OCI-LY1 (cell line): ENCODE measurements around the gene DYDC1.

Source experiments
- EZH2 ChIP-seq: fragments of 200-600 bp; sonication (generic), shearing (Covaris generic); IDR thresholded peaks from 2 replicates; pipeline ENCODE4 v1.8.0; 2017; ENCODE audit warnings: borderline replicate concordance, mixed run types, mild to moderate bottlenecking, antibody characterized with exemption, low read length, moderate library complexity, mixed read lengths
- TF ChIP-seq, protein P1 (sequence below): fragments of 200-600 bp; sonication (generic), shearing (Covaris generic); IDR thresholded peaks from 2 replicates; pipeline ENCODE4 v1.5.1; 2017; ENCODE audit warnings: mild to moderate bottlenecking, antibody characterized with exemption, low read length, moderate library complexity, mixed read lengths

DNA sequence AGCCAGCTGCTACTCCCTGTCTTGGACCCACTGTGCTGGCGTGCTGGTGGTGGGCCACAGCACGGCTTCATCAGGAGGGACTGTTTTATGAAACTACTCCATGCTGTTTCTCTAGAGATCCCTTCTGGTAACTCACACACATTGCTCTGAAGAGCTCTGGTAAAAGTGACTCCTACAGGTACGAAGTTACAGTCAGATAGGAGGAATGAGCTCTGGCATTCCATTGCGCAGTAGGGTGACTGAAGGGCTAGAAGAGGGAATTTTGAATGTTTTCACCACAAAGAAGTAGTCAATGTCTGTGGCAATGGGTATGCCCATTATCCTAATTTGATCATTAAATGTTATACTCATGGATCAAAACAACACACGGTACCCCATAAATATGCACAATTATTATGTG, 67.7 kb downstream of the DYDC1 start:
- TF ChIP-seq, protein P1, sequence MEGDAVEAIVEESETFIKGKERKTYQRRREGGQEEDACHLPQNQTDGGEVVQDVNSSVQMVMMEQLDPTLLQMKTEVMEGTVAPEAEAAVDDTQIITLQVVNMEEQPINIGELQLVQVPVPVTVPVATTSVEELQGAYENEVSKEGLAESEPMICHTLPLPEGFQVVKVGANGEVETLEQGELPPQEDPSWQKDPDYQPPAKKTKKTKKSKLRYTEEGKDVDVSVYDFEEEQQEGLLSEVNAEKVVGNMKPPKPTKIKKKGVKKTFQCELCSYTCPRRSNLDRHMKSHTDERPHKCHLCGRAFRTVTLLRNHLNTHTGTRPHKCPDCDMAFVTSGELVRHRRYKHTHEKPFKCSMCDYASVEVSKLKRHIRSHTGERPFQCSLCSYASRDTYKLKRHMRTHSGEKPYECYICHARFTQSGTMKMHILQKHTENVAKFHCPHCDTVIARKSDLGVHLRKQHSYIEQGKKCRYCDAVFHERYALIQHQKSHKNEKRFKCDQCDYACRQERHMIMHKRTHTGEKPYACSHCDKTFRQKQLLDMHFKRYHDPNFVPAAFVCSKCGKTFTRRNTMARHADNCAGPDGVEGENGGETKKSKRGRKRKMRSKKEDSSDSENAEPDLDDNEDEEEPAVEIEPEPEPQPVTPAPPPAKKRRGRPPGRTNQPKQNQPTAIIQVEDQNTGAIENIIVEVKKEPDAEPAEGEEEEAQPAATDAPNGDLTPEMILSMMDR = no peak
- no peak for TF ChIP-seq EZH2
